Transverse colon (tissue), 4 donors: Measurements from ENCODE around the gene LHFPL3. TPM values are rescaled to one million over a fixed set of nuclear protein-coding genes. Genes with fewer than 3 reads are reported as not detected.

ENCODE experiments used
- DNase-seq: peaks from one replicate; pipeline ENCODE4 v3.0.0-alpha.2; 2019
- H3K27ac ChIP-seq, 4 donors: fragments of 200-600 bp; sonication (generic); 2 replicates each; pipeline ENCODE4 v1.5.1; 2016 to 2018; ENCODE audit warnings: inconsistent platforms in 4 of 4
- H3K27me3 ChIP-seq: fragments of 200-600 bp; sonication (generic); 2 replicates; pipeline ENCODE4 v1.5.1; 2017; ENCODE audit warnings: inconsistent platforms
- H3K36me3 ChIP-seq, 4 donors: fragments of 200-600 bp; sonication (generic); 2 replicates each; pipeline ENCODE4 v1.5.1; 2017 to 2019; ENCODE audit warnings: inconsistent platforms in 4 of 4
- H3K4me1 ChIP-seq, 4 donors: fragments of 200-600 bp; sonication (generic); 2 replicates each; pipeline ENCODE4 v1.5.1; 2017 to 2020; ENCODE audit warnings: inconsistent platforms in 4 of 4
- H3K4me3 ChIP-seq, 4 donors: fragments of 200-600 bp; sonication (generic); 1 replicate in 1 of 4; 2 replicates in 3 of 4; pipeline versions ENCODE4 v1.5.1 to v1.6.1; 2017 to 2019; ENCODE audit warnings: inconsistent platforms in 4 of 4
- H3K9me3 ChIP-seq, 2 donors: fragments of 200-600 bp; sonication (generic); 2 replicates each; pipeline ENCODE4 v1.5.1; 2017 to 2019; ENCODE audit warnings: inconsistent platforms in 2 of 2
- EP300 ChIP-seq: sonication (generic); formaldehyde crosslinking; IDR thresholded peaks from one replicate; pipeline ENCODE4 v1.6.1; 2017; ENCODE audit warnings: antibody characterized with exemption, low read depth
- POLR2A ChIP-seq: fragments of 450-650 bp; IDR thresholded peaks from one replicate; pipeline ENCODE4 v1.6.1; 2016; ENCODE audit warnings: antibody characterized with exemption, mild to moderate bottlenecking, moderate library complexity
- POLR2AphosphoS5 ChIP-seq, 3 donors: sonication (generic); formaldehyde crosslinking; IDR thresholded peaks; one replicate each; pipeline ENCODE4 v1.6.1; 2016; ENCODE audit warnings: antibody characterized with exemption in 3 of 3
- WGBS, 2 donors: methylation state at CpG; one replicate each; pipeline ENCODE4 v1.1.5; 2018; ENCODE audit warnings: low coverage in 1 of 2; 5-methylcytosine and 5-hydroxymethylcytosine counted together
- in situ Hi-C, 4 donors: fragments of 200-750 bp; cut with MboI; loops; one replicate each; pipeline versions ENCODE4 v1.15.0 to v1.15.1; 2017; ENCODE audit warnings: low sequenced_read_pairs in 3 of 4, low pct_ligation_motif_present in 1 of 4, low pct_unique_long_range_greater_than_20kb in 1 of 4
- intact Hi-C: fragments of 100-400 bp; cut with DNase I; formaldehyde crosslinking; loops from one replicate; pipeline ENCODE4 v1.15.1; 2023; ENCODE audit warnings: low total_unique reads
- total RNA-seq, 4 donors: library from RNA; depleted of rRNA; stranded (reverse); fragments of >200 nt; gene quantifications; one replicate each; pipeline ENCODE4 v1.1.0, GENCODE V29; 2016
- TF ChIP-seq, protein P1 (sequence below), 5 experiments: fragments of 200-600 bp in 3 of 5; fragments of 450-650 bp in 2 of 5; sonication (generic) in 3 of 5; IDR thresholded peaks; 1 replicate in 2 of 5; 2 replicates in 3 of 5; pipeline ENCODE4 v1.5.1; 2016 to 2017; ENCODE audit warnings: antibody characterized with exemption in 5 of 5, inconsistent platforms in 3 of 5, mild to moderate bottlenecking in 2 of 5, moderate library complexity in 1 of 5

Gene LHFPL3
- total RNA-seq, 4 donors from 2014 or later = 0.27 to 0.80 (median 0.32) TPM; not detected in 1

DNA sequence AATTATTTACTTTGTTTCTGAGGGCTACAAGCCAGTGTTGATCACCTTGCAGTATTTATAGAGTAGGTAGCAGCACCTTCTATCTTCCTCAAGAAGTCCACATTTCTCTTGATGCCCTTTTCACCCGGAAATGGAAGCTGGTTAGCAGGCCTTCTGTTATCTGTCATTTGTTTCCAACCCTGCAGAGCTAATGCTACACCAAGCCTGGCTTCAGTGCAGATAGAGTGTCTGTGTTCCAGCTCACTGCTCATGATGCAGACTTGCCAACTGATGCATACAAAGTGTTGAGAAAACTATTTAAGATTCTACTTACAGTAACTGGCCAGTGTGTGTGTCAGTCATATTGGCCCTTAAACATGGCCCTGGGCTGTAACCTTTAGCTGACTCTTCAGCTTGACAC is 301.0 kb downstream of the LHFPL3 start:
- no peaks in the 10 kb centered on the region for H3K36me3 ChIP-seq
- H3K9me3 ChIP-seq = no peaks in the 10 kb centered on the region
- intact Hi-C loops (no loop called here), in situ Hi-C loops (no loop called here)
- TF ChIP-seq, protein P1, sequence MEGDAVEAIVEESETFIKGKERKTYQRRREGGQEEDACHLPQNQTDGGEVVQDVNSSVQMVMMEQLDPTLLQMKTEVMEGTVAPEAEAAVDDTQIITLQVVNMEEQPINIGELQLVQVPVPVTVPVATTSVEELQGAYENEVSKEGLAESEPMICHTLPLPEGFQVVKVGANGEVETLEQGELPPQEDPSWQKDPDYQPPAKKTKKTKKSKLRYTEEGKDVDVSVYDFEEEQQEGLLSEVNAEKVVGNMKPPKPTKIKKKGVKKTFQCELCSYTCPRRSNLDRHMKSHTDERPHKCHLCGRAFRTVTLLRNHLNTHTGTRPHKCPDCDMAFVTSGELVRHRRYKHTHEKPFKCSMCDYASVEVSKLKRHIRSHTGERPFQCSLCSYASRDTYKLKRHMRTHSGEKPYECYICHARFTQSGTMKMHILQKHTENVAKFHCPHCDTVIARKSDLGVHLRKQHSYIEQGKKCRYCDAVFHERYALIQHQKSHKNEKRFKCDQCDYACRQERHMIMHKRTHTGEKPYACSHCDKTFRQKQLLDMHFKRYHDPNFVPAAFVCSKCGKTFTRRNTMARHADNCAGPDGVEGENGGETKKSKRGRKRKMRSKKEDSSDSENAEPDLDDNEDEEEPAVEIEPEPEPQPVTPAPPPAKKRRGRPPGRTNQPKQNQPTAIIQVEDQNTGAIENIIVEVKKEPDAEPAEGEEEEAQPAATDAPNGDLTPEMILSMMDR (IDR thresholded peaks at IDR 0.05) = no peak
- no peak for TF ChIP-seq EP300
- no peak for TF ChIP-seq POLR2A
- no peak for TF ChIP-seq POLR2AphosphoS5 (IDR thresholded peaks at IDR 0.05)
- H3K27ac ChIP-seq = no peak overlapping the region
- no peak for DNase-seq
- H3K27me3 ChIP-seq = no peaks in the 10 kb centered on the region
- no peaks in the 10 kb centered on the region for H3K4me1 ChIP-seq
- no peak overlapping the region for H3K4me3 ChIP-seq
- WGBS, 2 donors = 63 to 80% methylated on average over 1 of the region's 1 CpG

DNA sequence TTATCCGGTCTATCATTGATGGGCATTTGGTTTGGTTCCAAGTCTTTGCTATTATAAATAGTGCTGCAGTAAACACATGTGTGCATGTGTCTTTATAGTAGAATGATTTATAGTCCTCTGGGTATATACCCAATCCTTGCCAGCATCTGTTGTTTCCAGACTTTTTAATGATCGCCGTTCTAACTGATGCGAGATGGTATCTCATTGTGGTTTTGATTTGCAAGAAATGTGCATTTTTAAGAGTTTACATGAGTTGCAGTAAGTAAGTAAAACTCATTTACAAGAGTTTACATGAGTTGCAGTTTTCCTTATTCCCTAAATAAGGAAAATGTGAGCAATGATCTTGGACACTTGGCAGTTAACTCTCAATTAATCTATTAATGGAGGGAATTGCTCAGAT is 312.1 kb downstream of the LHFPL3 start:
- H3K27ac ChIP-seq = no peak overlapping the region
- H3K27me3 ChIP-seq = no peaks in the 10 kb centered on the region
- no peak for TF ChIP-seq POLR2A
- TF ChIP-seq EP300 = no peak
- no peak for TF ChIP-seq POLR2AphosphoS5 (IDR thresholded peaks at IDR 0.05)
- TF ChIP-seq, protein P1 (IDR thresholded peaks at IDR 0.05) = no peak
- intact Hi-C loops (no loop called here), in situ Hi-C loops (no loop called here)
- H3K36me3 ChIP-seq = no peaks in the 10 kb centered on the region
- H3K4me1 ChIP-seq = no peaks in the 10 kb centered on the region
- H3K4me3 ChIP-seq = no peak overlapping the region
- no peak for DNase-seq
- no peaks in the 10 kb centered on the region for H3K9me3 ChIP-seq
- WGBS, 2 donors = 76 to 89% methylated on average over 4 of the region's 4 CpGs

DNA sequence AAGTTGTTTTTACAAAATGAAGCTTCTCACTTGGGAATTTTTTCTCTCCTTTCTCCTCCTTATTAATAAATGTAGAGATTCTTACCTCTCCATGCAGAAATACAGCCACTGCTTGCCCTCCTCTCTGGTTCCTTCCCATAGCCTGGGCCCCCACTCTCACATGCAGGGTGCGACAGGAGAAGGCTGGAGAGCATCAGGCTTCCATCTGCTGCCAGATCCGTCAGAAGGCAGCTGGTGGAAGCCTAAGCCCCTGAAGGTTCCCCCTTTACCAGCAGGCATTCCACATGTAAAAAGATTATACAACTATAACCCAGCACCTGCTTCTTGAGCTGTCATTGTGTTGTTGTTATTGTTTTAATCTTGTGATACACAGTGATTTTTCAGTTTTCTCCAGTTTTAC is 314.2 kb downstream of the LHFPL3 start:
- no peaks in the 10 kb centered on the region for H3K9me3 ChIP-seq
- TF ChIP-seq EP300 = no peak
- TF ChIP-seq POLR2AphosphoS5 (IDR thresholded peaks at IDR 0.05) = no peak
- TF ChIP-seq POLR2A = no peak
- TF ChIP-seq, protein P1 (IDR thresholded peaks at IDR 0.05) = no peak
- DNase-seq = no peak
- no peaks in the 10 kb centered on the region for H3K36me3 ChIP-seq
- intact Hi-C loops (no loop called here), in situ Hi-C loops (no loop called here)
- 60 to 69% methylated on average over 2 of the region's 2 CpGs for WGBS, 2 donors
- H3K27ac ChIP-seq = no peak overlapping the region
- H3K27me3 ChIP-seq = no peaks in the 10 kb centered on the region
- H3K4me1 ChIP-seq = no peaks in the 10 kb centered on the region
- H3K4me3 ChIP-seq = no peak overlapping the region

DNA sequence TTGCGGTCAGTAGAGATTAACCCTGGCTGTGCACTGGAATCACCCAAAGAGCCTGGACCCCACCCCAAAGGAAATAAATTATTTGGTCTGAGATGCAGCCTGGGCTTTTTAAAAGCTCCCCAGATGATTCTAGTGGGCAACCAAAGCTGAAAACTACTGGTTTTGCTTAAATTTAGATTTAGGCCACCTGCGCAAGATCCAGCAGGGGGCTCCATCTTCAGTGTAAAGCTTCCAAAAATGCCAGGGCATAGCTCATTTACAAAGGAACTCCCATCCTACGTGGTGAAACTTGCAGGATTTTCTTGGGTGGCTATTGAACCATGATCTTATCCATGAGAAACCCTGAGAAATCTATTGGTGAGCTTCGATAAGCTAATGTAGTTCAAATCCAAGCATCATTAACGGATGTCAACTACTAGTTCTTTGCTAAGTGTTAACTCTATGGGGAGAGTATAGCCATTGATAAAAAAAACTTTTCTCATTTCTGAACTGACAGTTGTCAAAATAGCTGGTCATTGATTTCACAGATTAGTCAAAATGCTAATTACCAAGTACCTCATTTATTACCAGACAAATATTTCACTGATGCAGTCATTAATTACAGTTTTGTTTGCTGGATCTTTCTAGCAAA is 315.3 kb downstream of the LHFPL3 start:
- TF ChIP-seq, protein P1 (IDR thresholded peaks at IDR 0.05) = peak; percentile 11 to 26 (median 24)
- TF ChIP-seq EP300 = no peak
- TF ChIP-seq POLR2A = no peak
- Histone ChIP-seq H3K4me3 (no peak overlapping the region), H3K27ac (no peak overlapping the region), H3K4me1 (no peaks in the 10 kb centered on the region), H3K27me3 (no peaks in the 10 kb centered on the region), H3K9me3 (no peaks in the 10 kb centered on the region), H3K36me3 (no peaks in the 10 kb centered on the region)
- 28 to 57% methylated on average over 4 to 5 of the region's 5 CpGs for WGBS, 2 donors
- in situ Hi-C loops = no loop called here
- intact Hi-C loops = loop anchor here (1.0 kb wide), 1 partner anchor 198 kb away; no protein-coding TSS in a partner anchor
- no peak for DNase-seq
